ENCODE measurements around the gene NAALADL2. TPM values are rescaled to one million over a fixed set of nuclear protein-coding genes. Genes with fewer than 3 reads are reported as not detected.

Gene NAALADL2
- total and polyA plus RNA-seq, 2 donors (not counting 1 experiment from before 2014, with no cell fraction given) = not detected

DNA sequence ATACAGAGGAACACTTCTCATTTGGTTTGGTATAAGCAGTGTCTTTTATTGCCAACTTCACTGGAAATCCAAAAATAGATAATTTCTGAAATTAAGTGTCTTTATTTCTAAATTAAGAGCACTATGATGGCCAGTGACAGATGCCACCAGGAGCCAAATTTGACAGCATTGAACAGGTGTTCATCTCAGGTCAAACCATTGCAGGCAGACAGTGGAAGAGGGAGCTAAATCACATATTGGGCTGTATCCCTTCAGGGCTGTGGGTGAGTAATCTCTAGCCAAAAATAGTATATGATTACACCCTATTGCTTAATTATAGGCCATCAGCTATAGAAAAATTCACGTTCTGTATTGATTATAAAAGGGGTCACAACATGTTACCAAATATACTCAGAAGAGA, 457.7 kb downstream of the NAALADL2 start:
- Histone ChIP-seq H3K79me2 (ENCODE audit: control insufficient read depth, insufficient read depth, low read length) (no peaks in the 10 kb centered on the region), H3K27ac (ENCODE audit: low read length in 2 of 2) (no peak overlapping the region), H3K9me3 (ENCODE audit: control extremely low read depth in 1 of 3, control insufficient read depth in 2 of 3, insufficient read depth in 1 of 3, low read length in 2 of 3) (peaks cover 0 to 3% (median 0%) of the 10 kb centered on the region in 3 donors), H3K4me3 (ENCODE audit: control extremely low read depth in 1 of 5, extremely low read depth in 1 of 5, insufficient read depth in 1 of 5, low read depth in 2 of 5, low read length in 4 of 5) (no peak overlapping the region), H4K20me1 (ENCODE audit: control insufficient read depth, insufficient read depth, low read length, poor library complexity, severe bottlenecking) (no peaks in the 10 kb centered on the region), H3K9ac (ENCODE audit: low read length) (no peak overlapping the region), H3K4me2 (replicated peaks; ENCODE audit: low read depth, low read length, poor library complexity, severe bottlenecking) (no peak overlapping the region), H3K27me3 (replicated peaks in 1 of 4; ENCODE audit: control extremely low read depth in 1 of 4, control insufficient read depth in 3 of 4, insufficient read depth in 4 of 4, low read length in 3 of 4) (no peaks in the 10 kb centered on the region), H2AFZ (ENCODE audit: insufficient read depth, low read depth, low read length, poor library complexity, severe bottlenecking) (no peak overlapping the region), H3K4me1 (ENCODE audit: control insufficient read depth in 2 of 2, insufficient read depth in 2 of 2, low read length in 2 of 2) (no peaks in the 10 kb centered on the region), H3K36me3 (replicated peaks in 1 of 2; ENCODE audit: control extremely low read depth in 1 of 2, control insufficient read depth in 1 of 2, extremely low read depth in 1 of 2, insufficient read depth in 2 of 2, low read length in 1 of 2) (no peaks in the 10 kb centered on the region)
- no peak for TF ChIP-seq EZH2 (IDR thresholded peaks at IDR 0.05; ENCODE audit: borderline replicate concordance, insufficient read depth, low read depth, low read length, poor library complexity, severe bottlenecking)
- TF ChIP-seq, protein P1, sequence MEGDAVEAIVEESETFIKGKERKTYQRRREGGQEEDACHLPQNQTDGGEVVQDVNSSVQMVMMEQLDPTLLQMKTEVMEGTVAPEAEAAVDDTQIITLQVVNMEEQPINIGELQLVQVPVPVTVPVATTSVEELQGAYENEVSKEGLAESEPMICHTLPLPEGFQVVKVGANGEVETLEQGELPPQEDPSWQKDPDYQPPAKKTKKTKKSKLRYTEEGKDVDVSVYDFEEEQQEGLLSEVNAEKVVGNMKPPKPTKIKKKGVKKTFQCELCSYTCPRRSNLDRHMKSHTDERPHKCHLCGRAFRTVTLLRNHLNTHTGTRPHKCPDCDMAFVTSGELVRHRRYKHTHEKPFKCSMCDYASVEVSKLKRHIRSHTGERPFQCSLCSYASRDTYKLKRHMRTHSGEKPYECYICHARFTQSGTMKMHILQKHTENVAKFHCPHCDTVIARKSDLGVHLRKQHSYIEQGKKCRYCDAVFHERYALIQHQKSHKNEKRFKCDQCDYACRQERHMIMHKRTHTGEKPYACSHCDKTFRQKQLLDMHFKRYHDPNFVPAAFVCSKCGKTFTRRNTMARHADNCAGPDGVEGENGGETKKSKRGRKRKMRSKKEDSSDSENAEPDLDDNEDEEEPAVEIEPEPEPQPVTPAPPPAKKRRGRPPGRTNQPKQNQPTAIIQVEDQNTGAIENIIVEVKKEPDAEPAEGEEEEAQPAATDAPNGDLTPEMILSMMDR (IDR thresholded peaks at IDR 0.05) = no peak
- no peak overlapping the region for H3K27ac Mint-ChIP-seq
- H3K27me3 Mint-ChIP-seq = no peaks in the 10 kb centered on the region
- peaks cover 4% of the 10 kb centered on the region for H3K9me3 Mint-ChIP-seq (ENCODE audit: insufficient read depth)
- no peak for DNase-seq
- intact Hi-C loops (cut with micrococcal nuclease) = no loop called here
- no peaks in the 10 kb centered on the region for H3K4me1 Mint-ChIP-seq
- no peak overlapping the region for H3K4me3 Mint-ChIP-seq
- ChIA-PET POLR2A (no interaction called here), CTCF (no interaction called here)
- no peak for ATAC-seq (ENCODE audit: low read depth)
- no CpG with 5 or more reads among the region's 1 CpG for WGBS (ENCODE audit: insufficient coverage)

DNA sequence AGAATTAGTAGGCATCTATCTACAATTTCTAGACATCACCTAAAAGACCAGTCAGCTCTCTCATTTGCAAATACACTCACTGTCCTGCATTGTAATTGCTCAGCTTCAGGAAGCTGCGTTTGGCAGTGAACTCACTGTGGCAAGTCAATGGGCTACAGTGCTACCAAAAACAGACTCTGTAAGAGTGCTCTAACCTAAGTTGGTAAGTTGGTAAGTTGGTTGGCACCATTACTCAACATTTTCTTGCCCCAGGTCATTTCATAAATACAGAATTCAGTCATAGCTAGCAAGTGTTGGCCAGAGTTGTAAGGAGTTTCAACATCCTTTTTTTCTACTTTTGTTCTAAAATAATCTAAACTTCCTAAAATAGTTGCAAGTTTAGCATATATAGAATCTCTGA, 466.3 kb downstream of the NAALADL2 start:
- Histone ChIP-seq H3K4me2 (replicated peaks; ENCODE audit: low read depth, low read length, poor library complexity, severe bottlenecking) (no peak overlapping the region), H3K9ac (ENCODE audit: low read length) (no peak overlapping the region), H3K4me3 (ENCODE audit: control extremely low read depth in 1 of 5, extremely low read depth in 1 of 5, insufficient read depth in 1 of 5, low read depth in 2 of 5, low read length in 4 of 5) (no peak overlapping the region), H2AFZ (ENCODE audit: insufficient read depth, low read depth, low read length, poor library complexity, severe bottlenecking) (no peak overlapping the region), H3K9me3 (ENCODE audit: control extremely low read depth in 1 of 3, control insufficient read depth in 2 of 3, insufficient read depth in 1 of 3, low read length in 2 of 3) (no peaks in the 10 kb centered on the region), H3K27me3 (replicated peaks in 1 of 4; ENCODE audit: control extremely low read depth in 1 of 4, control insufficient read depth in 3 of 4, insufficient read depth in 4 of 4, low read length in 3 of 4) (no peaks in the 10 kb centered on the region), H3K79me2 (ENCODE audit: control insufficient read depth, insufficient read depth, low read length) (no peaks in the 10 kb centered on the region), H3K27ac (ENCODE audit: low read length in 2 of 2) (no peak overlapping the region), H4K20me1 (ENCODE audit: control insufficient read depth, insufficient read depth, low read length, poor library complexity, severe bottlenecking) (no peaks in the 10 kb centered on the region), H3K4me1 (ENCODE audit: control insufficient read depth in 2 of 2, insufficient read depth in 2 of 2, low read length in 2 of 2) (no peaks in the 10 kb centered on the region), H3K36me3 (replicated peaks in 1 of 2; ENCODE audit: control extremely low read depth in 1 of 2, control insufficient read depth in 1 of 2, extremely low read depth in 1 of 2, insufficient read depth in 2 of 2, low read length in 1 of 2) (no peaks in the 10 kb centered on the region)
- Mint-ChIP-seq H3K27me3 (no peaks in the 10 kb centered on the region), H3K4me1 (no peaks in the 10 kb centered on the region), H3K4me3 (no peak overlapping the region), H3K9me3 (ENCODE audit: insufficient read depth) (peaks cover 2% of the 10 kb centered on the region), H3K27ac (no peak overlapping the region)
- ChIA-PET CTCF (no interaction called here), POLR2A (no interaction called here)
- TF ChIP-seq, protein P1 (IDR thresholded peaks at IDR 0.05) = no peak
- no peak for TF ChIP-seq EZH2 (IDR thresholded peaks at IDR 0.05; ENCODE audit: borderline replicate concordance, insufficient read depth, low read depth, low read length, poor library complexity, severe bottlenecking)
- intact Hi-C loops (cut with micrococcal nuclease) = no loop called here
- DNase-seq (no peak), ATAC-seq (ENCODE audit: low read depth) (no peak)
- WGBS (ENCODE audit: insufficient coverage) = no CpG with 5 or more reads among the region's 1 CpG

Data from B cell (primary cell).